Keratinocyte (primary cell): ENCODE data around the gene SPRN.
"Not testable (repeated sequence)": the region's sequence is repeated elsewhere in the genome, so short reads cannot be mapped to it uniquely, and the experiment has no call there.

Experiments
- CTCF ChIP-seq, 3 experiments: IDR thresholded peaks in 1 of 3; conservative IDR thresholded peaks in 1 of 3; optimal IDR thresholded peaks in 1 of 3; 2 replicates in 2 of 3; 3 replicates in 1 of 3; pipeline versions ENCODE3 to v1.5.1; 2011; ENCODE audit warnings: low read length in 3 of 3, mild to moderate bottlenecking in 3 of 3, moderate library complexity in 2 of 3, control low read depth in 1 of 3, inconsistent platforms in 1 of 3; ENCODE audit not compliant: insufficient read depth in 2 of 3; ENCODE audit errors: extremely low read depth in 1 of 3
- EZH2 ChIP-seq: IDR thresholded peaks from one replicate; pipeline ENCODE4 v1.6.1; 2012; ENCODE audit warnings: inconsistent platforms, mild to moderate bottlenecking, low read length, moderate library complexity

DNA sequence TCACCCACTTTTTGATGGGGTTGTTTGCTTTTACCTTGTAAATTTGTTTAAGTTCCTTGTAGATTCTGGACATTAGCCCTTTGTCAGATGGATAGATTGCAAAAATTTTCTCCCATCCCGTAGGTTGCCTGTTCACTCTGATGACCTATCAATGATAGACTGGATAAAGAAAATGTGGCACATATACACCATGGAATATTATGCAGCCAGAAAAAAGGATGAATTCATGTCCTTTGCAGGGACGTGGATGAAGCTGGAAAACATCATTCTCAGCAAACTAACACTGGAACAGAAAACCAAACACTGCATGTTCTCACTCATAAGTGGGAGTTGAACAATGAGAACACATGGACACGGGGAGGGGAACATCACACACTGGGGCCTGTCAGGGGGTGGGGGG, 44.8 kb upstream of the SPRN start:
- not testable (repeated sequence) for TF ChIP-seq CTCF (optimal IDR thresholded peaks at IDR 0.05 in 1 of 3, IDR thresholded peaks at IDR 0.05 in 1 of 3, conservative IDR thresholded peaks at IDR 0.05 in 1 of 3; ENCODE audit: extremely low read depth in 1 of 3, insufficient read depth in 2 of 3, low read length in 3 of 3); EZH2
